HG02759 (cell line): ENCODE results near the gene IRF5.
A peak's percentile ranks its signal among the peaks of the same experiment; 100 is the strongest.
"Not testable (repeated sequence)": the region's sequence is repeated elsewhere in the genome, so short reads cannot be mapped to it uniquely, and the experiment has no call there.

ENCODE experiments used
- ATAC-seq: cut with Tn5 transposase; IDR thresholded peaks from one replicate; pipeline ENCODE4 v1.9.1; 2021; ENCODE audit warnings: mild to moderate bottlenecking, moderate library complexity; ENCODE audit not compliant: unreplicated experiment

IRF5 gene

DNA sequence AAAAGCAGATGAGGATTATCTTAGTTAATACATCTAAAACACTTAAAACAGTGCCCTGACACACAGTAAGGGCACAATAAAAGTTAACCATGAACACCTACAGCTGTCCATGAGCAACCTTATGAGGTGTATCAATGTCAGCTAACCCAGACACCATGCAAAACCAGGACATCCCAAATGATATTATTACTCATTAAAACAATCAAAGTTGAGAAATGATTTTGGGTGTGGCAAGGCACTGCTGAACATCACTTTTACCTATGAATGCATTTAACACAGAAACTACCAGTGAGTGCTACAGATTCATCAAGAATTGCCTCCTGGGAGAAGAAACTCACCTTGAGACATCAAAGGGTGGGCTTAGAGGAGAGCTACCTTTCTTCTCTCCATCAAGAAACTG, 18.3 kb downstream of the IRF5 start:
- no peak for ATAC-seq

DNA sequence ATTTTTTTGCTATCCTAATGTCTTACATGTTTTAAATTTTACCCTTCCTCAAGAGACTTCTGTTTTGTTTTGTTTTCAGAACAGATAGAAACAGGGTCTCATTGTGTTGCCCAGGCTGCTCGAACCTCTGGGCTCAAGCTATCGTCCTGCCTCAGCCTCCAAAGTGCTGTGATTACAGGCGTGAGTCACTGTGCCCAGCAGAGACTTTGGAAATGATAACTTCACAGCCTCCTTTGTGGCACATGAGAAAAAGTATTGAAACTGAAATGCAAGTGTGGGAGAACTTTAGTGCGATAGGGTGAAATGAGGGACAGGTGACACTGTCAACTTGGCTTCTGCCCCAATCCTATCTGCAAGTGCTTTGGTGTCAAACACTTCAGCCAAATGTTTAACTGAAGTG, 21.6 kb downstream of the IRF5 start:
- no peak for ATAC-seq

DNA sequence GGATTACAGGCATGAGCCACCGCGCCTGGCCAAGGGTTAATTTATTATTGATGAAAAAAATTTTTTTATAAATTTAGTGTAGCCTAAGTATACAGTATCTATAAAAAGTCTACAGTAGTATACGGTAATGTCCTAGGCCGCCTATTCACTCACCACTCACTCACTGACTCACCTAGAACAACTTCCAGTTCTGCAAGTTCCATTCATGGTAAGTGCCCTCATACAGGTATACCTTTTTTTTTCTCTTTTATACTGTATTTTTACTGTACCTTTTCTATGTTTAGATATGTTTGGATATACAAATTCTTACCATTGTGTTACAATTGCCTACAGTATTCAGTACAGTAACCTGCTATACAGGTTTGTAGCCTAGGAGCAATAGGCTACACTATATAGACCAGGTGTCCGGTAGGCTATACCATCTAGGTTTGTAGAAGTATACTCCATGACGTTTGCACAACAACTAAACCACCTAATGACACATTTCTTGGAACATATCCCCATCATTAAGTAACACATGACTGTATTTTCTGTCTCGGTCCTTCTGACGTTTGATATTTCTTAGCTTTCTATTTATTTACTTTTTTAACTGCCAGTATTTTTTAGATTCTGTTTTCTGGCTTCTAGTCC, 23.4 kb downstream of the IRF5 start:
- no peak for ATAC-seq

DNA sequence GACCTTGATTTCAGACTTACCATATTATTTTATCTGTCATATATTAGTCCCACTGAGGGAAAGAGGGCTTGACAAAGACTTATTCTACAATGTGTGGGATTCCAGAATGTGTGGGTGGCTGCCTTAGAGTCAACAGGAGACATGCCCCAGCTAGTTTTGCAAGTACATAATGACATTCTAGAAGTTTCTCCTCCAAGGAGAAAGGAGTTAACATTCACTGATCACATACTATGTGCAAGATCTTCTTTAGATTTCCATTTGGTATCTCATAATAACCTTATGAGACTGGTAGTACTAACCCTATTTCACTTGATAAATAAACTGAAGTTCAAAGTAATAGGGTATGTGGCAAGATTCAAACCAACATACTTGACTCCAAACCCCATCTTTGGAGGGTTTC, 25.2 kb downstream of the IRF5 start:
- peak; percentile 35 for ATAC-seq

DNA sequence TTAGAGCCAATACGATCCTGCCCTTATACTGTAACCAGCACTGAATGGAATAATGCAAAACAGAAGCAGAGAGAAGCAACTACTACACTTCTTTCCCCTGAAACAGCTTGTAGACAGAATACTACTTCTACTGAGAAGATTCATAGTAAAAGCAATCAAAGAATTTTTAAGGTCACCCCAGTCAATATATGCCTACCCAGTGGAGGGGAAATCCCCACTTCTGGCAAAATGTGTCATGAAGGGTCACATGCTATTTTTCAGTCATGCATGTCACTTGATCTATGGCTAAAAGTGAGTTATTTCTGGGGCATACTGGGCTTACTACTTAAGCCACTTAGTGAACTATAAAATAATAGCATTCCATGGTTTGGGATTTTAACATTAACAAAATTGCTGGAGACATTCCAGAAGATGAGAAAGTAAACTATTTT, 25.6 kb downstream of the IRF5 start:
- peak; percentile 86 for ATAC-seq

DNA sequence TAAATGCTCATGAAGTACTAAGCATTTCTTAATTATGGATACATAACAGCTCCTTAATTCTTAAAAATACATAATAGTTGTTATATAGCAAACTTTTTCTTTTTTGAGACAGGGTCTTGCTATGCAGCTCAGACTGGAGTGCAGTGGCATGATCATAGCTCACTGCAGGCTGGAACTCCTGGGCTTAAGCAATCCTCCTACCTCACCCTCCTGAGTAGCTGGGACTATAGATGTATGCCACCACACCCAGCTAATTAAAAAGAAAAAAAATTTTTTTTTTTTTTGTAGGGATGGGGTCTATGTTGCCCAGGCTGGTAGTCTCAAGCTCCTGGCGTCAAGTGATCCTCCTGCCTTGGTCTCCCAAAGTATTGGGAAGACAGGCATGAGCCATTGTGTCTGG, 30.9 kb downstream of the IRF5 start:
- ATAC-seq = no peak

DNA sequence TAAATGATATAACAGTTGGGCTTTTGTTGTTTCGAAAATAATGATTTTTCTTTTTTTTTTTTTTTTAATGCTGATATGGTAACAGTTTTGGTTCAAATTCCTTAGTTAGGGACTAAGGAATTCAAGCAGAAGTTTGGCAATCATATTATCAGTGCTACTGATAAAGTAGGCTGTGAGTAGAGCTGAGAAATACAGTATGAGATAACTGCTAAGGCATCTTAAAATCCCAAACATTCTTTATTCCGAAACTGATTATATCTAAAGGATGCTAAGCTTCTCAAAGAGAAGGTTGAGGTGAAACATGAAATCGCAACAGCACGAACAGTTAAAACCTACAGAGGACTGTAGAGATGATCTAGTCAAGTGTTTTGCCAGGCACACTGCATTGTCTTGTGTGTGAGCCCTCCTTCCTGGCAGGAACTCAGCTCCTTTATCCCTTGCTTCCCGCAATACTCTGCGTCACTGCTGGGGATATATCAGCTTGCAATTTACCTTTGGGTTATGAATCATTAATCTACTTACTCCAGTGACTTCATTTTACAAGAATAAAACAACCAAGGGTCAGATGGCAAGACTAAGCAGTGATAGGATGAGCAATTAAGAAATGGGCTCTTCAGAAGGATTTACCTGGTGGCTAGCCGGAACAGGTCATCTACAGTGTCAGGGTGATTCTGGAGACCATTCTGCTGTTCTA, 36.7 kb downstream of the IRF5 start:
- ATAC-seq = no peak

DNA sequence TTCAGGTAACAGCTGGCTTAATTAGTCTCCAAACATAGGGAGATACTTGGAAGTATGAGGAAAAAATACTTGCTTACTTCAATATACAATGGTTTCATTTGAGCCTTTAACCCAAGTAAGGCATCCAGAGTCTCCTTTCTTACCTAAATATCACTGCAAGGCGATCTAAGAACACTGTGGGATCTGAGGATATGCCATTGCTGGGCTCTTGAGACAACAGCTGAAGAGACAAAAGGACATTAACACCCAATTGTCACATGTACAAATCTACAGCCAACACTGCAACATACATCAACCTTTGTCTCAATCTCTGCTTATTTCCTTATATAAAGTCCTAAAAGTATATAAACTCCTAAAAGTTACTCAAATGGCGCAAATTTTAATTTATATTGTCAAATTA, 44.4 kb downstream of the IRF5 start:
- no peak for ATAC-seq

DNA sequence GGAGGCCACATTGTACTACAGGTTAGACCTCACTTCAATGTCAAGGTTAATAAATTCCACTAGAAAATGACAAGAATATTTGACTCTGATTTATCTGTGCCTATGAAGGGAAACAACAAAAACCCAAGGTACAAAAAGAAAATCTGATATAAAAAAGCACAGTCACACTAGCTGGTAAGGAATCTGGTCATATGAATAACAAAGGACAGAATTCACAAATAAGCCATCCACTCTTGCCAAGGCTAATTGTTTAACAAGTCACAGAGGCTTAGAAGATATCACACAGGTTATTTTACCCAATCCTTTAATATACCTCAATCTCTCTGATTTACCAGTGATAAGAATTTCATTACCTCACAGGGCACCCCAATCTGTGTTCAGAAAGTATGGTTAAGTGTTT, 47.9 kb downstream of the IRF5 start:
- no peak for ATAC-seq

DNA sequence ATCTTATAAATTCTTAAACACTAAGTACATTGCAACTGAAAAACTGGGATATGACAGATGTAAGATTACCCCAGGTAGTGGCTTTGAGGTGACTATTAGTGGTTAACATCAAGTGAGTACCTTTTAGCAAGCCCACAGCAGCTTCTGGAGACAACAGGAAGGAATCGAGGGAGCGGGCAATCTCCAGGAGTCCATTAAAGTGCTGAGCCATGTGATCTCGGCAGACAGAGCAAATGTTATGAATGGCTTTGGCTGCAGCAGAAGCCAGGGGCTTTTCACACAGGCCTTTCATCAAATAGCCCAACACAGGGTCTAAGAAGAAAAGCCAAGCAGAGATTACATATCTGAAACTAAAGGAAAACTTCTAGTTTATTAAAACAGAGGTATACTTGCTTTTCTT, 48.9 kb downstream of the IRF5 start:
- no peak for ATAC-seq

DNA sequence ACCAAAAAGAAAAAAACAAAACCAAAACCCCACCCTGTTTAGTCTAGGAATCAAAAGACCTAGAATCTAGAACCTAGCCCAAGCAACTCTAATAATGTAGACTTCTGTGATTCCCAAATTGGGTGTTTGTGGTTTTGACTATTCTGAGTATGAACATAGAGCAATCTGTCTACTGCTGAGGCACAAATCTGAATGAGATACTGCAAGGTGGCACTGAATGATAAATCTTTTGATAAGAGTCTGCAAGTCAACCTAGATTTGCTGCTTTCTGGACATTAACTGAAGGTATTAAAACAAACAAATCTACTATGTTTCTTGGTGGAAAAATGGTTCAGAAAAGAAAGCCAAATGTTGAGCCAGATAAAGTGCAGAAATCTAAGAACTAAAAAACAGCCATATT, 50.6 kb downstream of the IRF5 start:
- ATAC-seq = no peak

DNA sequence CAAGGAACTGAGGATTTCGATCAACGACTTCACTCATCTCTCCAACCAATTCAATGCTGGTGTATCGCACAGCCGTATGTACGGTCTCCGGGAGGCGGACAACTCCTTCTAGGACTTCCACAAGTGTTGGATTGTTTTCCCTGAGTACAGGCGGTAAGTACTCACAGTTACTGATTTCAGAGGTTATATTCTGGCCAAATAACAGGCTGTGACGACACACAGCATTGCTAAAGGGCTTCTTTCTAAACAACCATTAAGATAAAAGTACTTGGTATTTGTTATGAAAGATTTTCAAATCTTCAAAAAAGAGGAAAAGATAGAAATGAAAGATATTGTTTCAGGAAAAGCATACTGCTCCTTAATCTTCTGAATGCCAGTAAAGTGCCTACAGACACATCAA, 52.2 kb downstream of the IRF5 start:
- ATAC-seq = no peak

DNA sequence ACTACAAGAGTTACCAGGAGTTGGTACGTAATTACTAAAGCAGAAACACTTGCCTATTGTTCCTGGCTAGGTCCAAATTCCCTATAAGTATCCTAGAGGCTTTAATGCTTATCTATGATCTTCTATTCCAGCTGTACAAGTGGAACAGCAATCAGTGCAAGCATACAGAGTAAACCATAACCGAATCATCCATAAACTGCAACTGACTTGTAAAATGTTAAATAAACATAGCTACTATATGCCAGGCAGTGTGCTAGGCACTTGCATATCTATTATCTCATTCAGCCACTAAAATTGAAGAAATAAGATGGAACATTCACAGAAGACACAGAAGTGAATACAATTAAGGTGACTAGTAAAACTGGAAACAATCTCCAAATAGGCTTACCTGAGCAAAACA, 55.7 kb downstream of the IRF5 start:
- ATAC-seq = no peak

DNA sequence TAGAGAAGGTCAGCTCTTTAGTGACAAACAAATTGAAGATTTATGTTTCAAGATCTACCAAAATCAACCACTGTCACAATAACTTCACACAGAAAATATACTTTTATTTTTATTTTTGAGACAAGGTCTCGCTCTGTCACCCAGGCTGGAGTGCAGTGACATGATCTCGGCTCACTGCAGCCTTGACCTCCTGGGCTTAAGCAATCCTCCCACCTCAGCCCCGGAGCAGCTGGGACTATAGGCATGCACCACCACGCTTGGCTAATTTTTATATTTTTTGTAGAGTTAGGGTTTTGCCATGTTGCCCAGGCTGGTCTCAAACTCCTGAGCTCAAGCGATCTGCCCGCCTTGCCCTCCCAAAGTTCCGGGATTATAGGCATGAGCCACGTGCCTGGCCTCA, 56.8 kb downstream of the IRF5 start:
- ATAC-seq = not testable (repeated sequence)

DNA sequence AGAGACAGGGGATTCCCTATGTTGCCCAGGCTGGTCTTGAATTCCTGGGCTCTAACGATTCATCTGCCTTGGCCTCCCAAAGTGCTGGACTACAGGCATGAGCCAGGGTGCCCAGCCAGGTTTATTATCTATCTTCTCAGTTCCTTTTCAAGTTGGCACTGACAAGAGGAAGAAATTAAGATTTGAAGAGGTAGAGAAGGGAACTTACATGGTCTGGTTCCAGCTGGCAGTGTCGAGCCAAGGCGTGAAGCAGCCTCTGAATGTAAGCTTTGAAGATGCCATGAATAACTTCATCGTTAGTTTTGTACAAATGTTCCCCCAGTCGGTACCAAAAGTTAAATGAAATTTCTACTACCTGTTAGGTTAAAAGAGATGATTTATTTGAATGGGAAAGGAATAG, 59.5 kb downstream of the IRF5 start:
- ATAC-seq = no peak
